Esophagus muscularis mucosa (tissue), 4 donors: ENCODE data around the gene ANKRD60.

Experiments used
- CTCF ChIP-seq, 3 experiments: fragments of 200-600 bp in 2 of 3; fragments of 450-650 bp in 1 of 3; sonication (generic) in 2 of 3; IDR thresholded peaks; one replicate each; pipeline ENCODE4 v1.5.1; 2017 to 2019; ENCODE audit warnings: antibody characterized with exemption in 3 of 3, mild to moderate bottlenecking in 2 of 3, moderate library complexity in 1 of 3
- EP300 ChIP-seq: sonication (generic); formaldehyde crosslinking; IDR thresholded peaks from one replicate; pipeline ENCODE4 v1.6.1; 2017; ENCODE audit warnings: antibody characterized with exemption
- POLR2A ChIP-seq: fragments of 450-650 bp; IDR thresholded peaks from one replicate; pipeline ENCODE4 v1.6.1; 2017; ENCODE audit warnings: antibody characterized with exemption, moderate library complexity, mild to moderate bottlenecking, low read depth
- POLR2AphosphoS5 ChIP-seq, 2 donors: sonication (generic); formaldehyde crosslinking; IDR thresholded peaks; one replicate each; pipeline ENCODE4 v1.6.1; 2017; ENCODE audit warnings: antibody characterized with exemption in 2 of 2

- TF ChIP-seq CTCF (IDR thresholded peaks at IDR 0.05): no peak
- no peak for TF ChIP-seq POLR2AphosphoS5 (IDR thresholded peaks at IDR 0.05)
- TF ChIP-seq POLR2A: no peak
- no peak for TF ChIP-seq EP300
Measured at GRCh38 chr20:58205850-58206249, 22.6 kb downstream of the ANKRD60 start.
